IPS-NIHi11 (cell line): Measurements from ENCODE around the gene CELSR1.
A peak's percentile ranks its signal among the peaks of the same experiment; 100 is the strongest.

Experiments used
- DNase-seq: peaks from one replicate; pipeline ENCODE4 v3.0.0; 2012; ENCODE audit warnings: mixed read lengths, low spot score

CELSR1 gene

GRCh38 chr22:46348099-46348695 lies 189.2 kb downstream of the CELSR1 start:
- DNase-seq: no peak

- no peak for DNase-seq
These were observed 189.8 kb downstream of the CELSR1 start for GRCh38 chr22:46347646-46348045.

GRCh38 chr22:46346680-46347405 lies 190.6 kb downstream of the CELSR1 start:
- DNase-seq: no peak

- DNase-seq: no peak
These were observed 196.7 kb downstream of the CELSR1 start for GRCh38 chr22:46340676-46341075.

GRCh38 chr22:46339956-46340355 lies 197.5 kb downstream of the CELSR1 start:
- DNase-seq: no peak

- DNase-seq: no peak
These were observed 198.8 kb downstream of the CELSR1 start for GRCh38 chr22:46338636-46339035.

- DNase-seq: no peak
These were observed 199.6 kb downstream of the CELSR1 start for GRCh38 chr22:46337870-46338269.

GRCh38 chr22:46336119-46337078 lies 201.0 kb downstream of the CELSR1 start:
- no peak for DNase-seq

GRCh38 chr22:46335201-46336118 lies 202.0 kb downstream of the CELSR1 start, which contains the start of gene TRMU:
TRMU (plus strand) TSS chr22:46335714; CDS start chr22:46335765, 51 bp downstream.
- DNase-seq: peak; percentile 98

- no peak for DNase-seq
These were observed 205.9 kb downstream of the CELSR1 start for GRCh38 chr22:46331496-46331895.

- DNase-seq: no peak
These were observed 207.0 kb downstream of the CELSR1 start for GRCh38 chr22:46330426-46330825.

GRCh38 chr22:46329616-46330015 lies 207.8 kb downstream of the CELSR1 start:
- no peak for DNase-seq

GRCh38 chr22:46328797-46329196 lies 208.6 kb downstream of the CELSR1 start:
- no peak for DNase-seq

GRCh38 chr22:46327691-46328465 lies 209.5 kb downstream of the CELSR1 start:
- DNase-seq: no peak

GRCh38 chr22:46326066-46326680 lies 211.2 kb downstream of the CELSR1 start:
- DNase-seq: no peak

- DNase-seq: no peak
These were observed 214.3 kb downstream of the CELSR1 start for GRCh38 chr22:46323162-46323561.

GRCh38 chr22:46322711-46323110 lies 214.7 kb downstream of the CELSR1 start:
- DNase-seq: no peak

GRCh38 chr22:46320716-46321386 lies 216.6 kb downstream of the CELSR1 start:
- no peak for DNase-seq

- DNase-seq: no peak
These were observed 217.2 kb downstream of the CELSR1 start for GRCh38 chr22:46320166-46320710.
